Measurements from ENCODE around the gene DCC.

- TF ChIP-seq AFF4 (CRISPR knock-in tag; IDR thresholded peaks at IDR 0.05; ENCODE audit: borderline replicate concordance) (no peak), CTCF (IDR thresholded peaks at IDR 0.05) (no peak), ZBTB43 (CRISPR knock-in tag; IDR thresholded peaks at IDR 0.05) (no peak), USF1 (CRISPR knock-in tag; IDR thresholded peaks at IDR 0.05) (no peak), HMGXB4 (CRISPR knock-in tag; IDR thresholded peaks at IDR 0.05) (no peak), ATF6 (CRISPR knock-in tag; IDR thresholded peaks at IDR 0.05) (no peak), TCF7 (CRISPR knock-in tag; IDR thresholded peaks at IDR 0.05; ENCODE audit: low read depth) (no peak), SMAD4 (CRISPR knock-in tag; IDR thresholded peaks at IDR 0.05) (no peak), ATF3 (CRISPR knock-in tag; conservative IDR thresholded peaks at IDR 0.05) (no peak), NR2C2 (CRISPR knock-in tag; IDR thresholded peaks at IDR 0.05) (no peak), RELA (CRISPR knock-in tag; IDR thresholded peaks at IDR 0.05; ENCODE audit: borderline replicate concordance) (no peak), SP1 (CRISPR knock-in tag; conservative IDR thresholded peaks at IDR 0.05) (no peak), MLX (CRISPR knock-in tag; IDR thresholded peaks at IDR 0.05) (no peak)
Measured at GRCh38 chr18:53544917-53545316, 1204.9 kb downstream of the DCC start.
